Upper lobe of left lung (tissue), 4 donors: ENCODE data around the gene UFC1.

ENCODE experiments used
- CTCF ChIP-seq, 6 experiments: fragments of 450-650 bp in 4 of 6; fragments of 200-600 bp in 2 of 6; sonication (generic) in 2 of 6; IDR thresholded peaks; one replicate each; pipeline ENCODE4 v1.5.1; 2016 to 2019; ENCODE audit warnings: antibody characterized with exemption in 6 of 6
- EP300 ChIP-seq, 4 donors: sonication (generic); formaldehyde crosslinking; IDR thresholded peaks; one replicate each; pipeline ENCODE4 v1.5.1; 2017; ENCODE audit warnings: antibody characterized with exemption in 4 of 4, control low read depth in 2 of 4
- POLR2A ChIP-seq, 4 donors: fragments of 450-650 bp; IDR thresholded peaks; one replicate each; pipeline ENCODE4 v1.5.1; 2016 to 2017; ENCODE audit warnings: antibody characterized with exemption in 4 of 4, mild to moderate bottlenecking in 2 of 4
- POLR2AphosphoS5 ChIP-seq, 2 donors: sonication (generic); formaldehyde crosslinking; IDR thresholded peaks; one replicate each; pipeline ENCODE4 v1.5.1; 2017; ENCODE audit warnings: antibody characterized with exemption in 2 of 2

GRCh38 chr1:161187311-161187710 is 33.5 kb downstream of the UFC1 start:
- TF ChIP-seq CTCF (IDR thresholded peaks at IDR 0.05) (no peak), POLR2A (IDR thresholded peaks at IDR 0.05) (no peak), EP300 (IDR thresholded peaks at IDR 0.05) (no peak), POLR2AphosphoS5 (IDR thresholded peaks at IDR 0.05) (no peak)
